ENCODE data around the gene EIF2B4. TPM values are rescaled to one million over a fixed set of nuclear protein-coding genes. Genes with fewer than 3 reads are reported as not detected.

EIF2B4 gene
- total and polyA plus RNA-seq, 2 experiments from 2014 or later = 51.4 to 64.0 TPM

- no peak for TF ChIP-seq ZNF331 (CRISPR knock-in tag; IDR thresholded peaks at IDR 0.05; ENCODE audit: low read depth)
- Histone ChIP-seq H3K4me3 (peak overlapping the region; percentile 71), H3K4me1 (ENCODE audit: insufficient read depth) (peaks cover 49% of the 10 kb centered on the region), H2AFZ (no peak overlapping the region), H3K36me3 (ENCODE audit: insufficient read depth) (no peaks in the 10 kb centered on the region), H3K79me2 (replicated peaks; ENCODE audit: insufficient read depth) (peaks cover 65% of the 10 kb centered on the region), H3F3A (replicated peaks; ENCODE audit: low read depth) (peaks cover 12% of the 10 kb centered on the region), H3K4me2 (peak overlapping the region; percentile 85), H3K9me2 (ENCODE audit: insufficient read depth) (peaks cover 3% of the 10 kb centered on the region), H4K20me1 (replicated peaks; ENCODE audit: insufficient read depth) (peaks cover 25% of the 10 kb centered on the region), H3K27me3 (ENCODE audit: insufficient read depth) (no peaks in the 10 kb centered on the region), H3K27ac (ENCODE audit: low read depth) (peak overlapping the region; percentile 97)
- peak; percentile 75 for DNase-seq (ENCODE audit: low spot score)
- H3K27me3 Mint-ChIP-seq (ENCODE audit: insufficient read depth, low read depth, poor library complexity) = peaks cover 9% of the 10 kb centered on the region
- ATAC-seq = peak; percentile 27
- H3K9me3 Mint-ChIP-seq = peaks cover 12% of the 10 kb centered on the region
- peaks cover 28% of the 10 kb centered on the region for H3K36me3 Mint-ChIP-seq (ENCODE audit: low read depth)
- H3K27ac Mint-ChIP-seq = peak overlapping the region; percentile 99
- H3K4me1 Mint-ChIP-seq = peaks cover 37% of the 10 kb centered on the region
- peak overlapping the region; percentile 96 for H3K4me3 Mint-ChIP-seq
Measured at GRCh38 chr2:27356056-27356381, 14.1 kb downstream of the EIF2B4 start.

GRCh38 chr2:27354597-27354927 lies 15.6 kb downstream of the EIF2B4 start:
- peak overlapping the region; percentile 85 for H3K27ac ChIP-seq (ENCODE audit: low read depth)
- H2AFZ ChIP-seq = no peak overlapping the region
- Mint-ChIP-seq H3K27ac (peak overlapping the region; percentile 46), H3K9me3 (peaks cover 12% of the 10 kb centered on the region), H3K36me3 (ENCODE audit: low read depth) (peaks cover 28% of the 10 kb centered on the region), H3K4me1 (peaks cover 37% of the 10 kb centered on the region), H3K27me3 (ENCODE audit: insufficient read depth, low read depth, poor library complexity) (peaks cover 9% of the 10 kb centered on the region), H3K4me3 (peak overlapping the region; percentile 96; the same call in 2 of the 3 replicates)
- H3K79me2 ChIP-seq (replicated peaks; ENCODE audit: insufficient read depth) = peaks cover 80% of the 10 kb centered on the region
- peak overlapping the region; percentile 71; the same call in 1 of the 2 replicates for H3K4me3 ChIP-seq
- H3K36me3 ChIP-seq (ENCODE audit: insufficient read depth) = peaks cover 3% of the 10 kb centered on the region; the same call in 1 of the 2 replicates
- peaks cover 25% of the 10 kb centered on the region for H4K20me1 ChIP-seq (replicated peaks; ENCODE audit: insufficient read depth)
- no peak for ATAC-seq
- peaks cover 12% of the 10 kb centered on the region for H3F3A ChIP-seq (replicated peaks; ENCODE audit: low read depth)
- H3K4me1 ChIP-seq (ENCODE audit: insufficient read depth) = peaks cover 49% of the 10 kb centered on the region
- no peak for DNase-seq (ENCODE audit: low spot score)
- peak overlapping the region; percentile 85 for H3K4me2 ChIP-seq
- no peaks in the 10 kb centered on the region for H3K27me3 ChIP-seq (ENCODE audit: insufficient read depth)
- H3K9me2 ChIP-seq (ENCODE audit: insufficient read depth) = peaks cover 3% of the 10 kb centered on the region
- TF ChIP-seq CTCF (conservative IDR thresholded peaks at IDR 0.05; ENCODE audit: low read depth in 2 of 2) (no peak), POLR2AphosphoS5 (IDR thresholded peaks at IDR 0.05; ENCODE audit: low read depth) (no peak), REST (IDR thresholded peaks at IDR 0.05; ENCODE audit: unreplicated experiment) (no peak), ZNF331 (CRISPR knock-in tag; IDR thresholded peaks at IDR 0.05; ENCODE audit: low read depth) (no peak), EZH2 (IDR thresholded peaks at IDR 0.05; ENCODE audit: low read depth, unreplicated experiment) (no peak), STAT1 (IDR thresholded peaks at IDR 0.05; ENCODE audit: unreplicated experiment) (no peak), ZNF114 (CRISPR knock-in tag; IDR thresholded peaks at IDR 0.05) (no peak), EZH2phosphoT487 (IDR thresholded peaks at IDR 0.05; ENCODE audit: unreplicated experiment) (no peak)
- TF ChIP-seq, protein P1, sequence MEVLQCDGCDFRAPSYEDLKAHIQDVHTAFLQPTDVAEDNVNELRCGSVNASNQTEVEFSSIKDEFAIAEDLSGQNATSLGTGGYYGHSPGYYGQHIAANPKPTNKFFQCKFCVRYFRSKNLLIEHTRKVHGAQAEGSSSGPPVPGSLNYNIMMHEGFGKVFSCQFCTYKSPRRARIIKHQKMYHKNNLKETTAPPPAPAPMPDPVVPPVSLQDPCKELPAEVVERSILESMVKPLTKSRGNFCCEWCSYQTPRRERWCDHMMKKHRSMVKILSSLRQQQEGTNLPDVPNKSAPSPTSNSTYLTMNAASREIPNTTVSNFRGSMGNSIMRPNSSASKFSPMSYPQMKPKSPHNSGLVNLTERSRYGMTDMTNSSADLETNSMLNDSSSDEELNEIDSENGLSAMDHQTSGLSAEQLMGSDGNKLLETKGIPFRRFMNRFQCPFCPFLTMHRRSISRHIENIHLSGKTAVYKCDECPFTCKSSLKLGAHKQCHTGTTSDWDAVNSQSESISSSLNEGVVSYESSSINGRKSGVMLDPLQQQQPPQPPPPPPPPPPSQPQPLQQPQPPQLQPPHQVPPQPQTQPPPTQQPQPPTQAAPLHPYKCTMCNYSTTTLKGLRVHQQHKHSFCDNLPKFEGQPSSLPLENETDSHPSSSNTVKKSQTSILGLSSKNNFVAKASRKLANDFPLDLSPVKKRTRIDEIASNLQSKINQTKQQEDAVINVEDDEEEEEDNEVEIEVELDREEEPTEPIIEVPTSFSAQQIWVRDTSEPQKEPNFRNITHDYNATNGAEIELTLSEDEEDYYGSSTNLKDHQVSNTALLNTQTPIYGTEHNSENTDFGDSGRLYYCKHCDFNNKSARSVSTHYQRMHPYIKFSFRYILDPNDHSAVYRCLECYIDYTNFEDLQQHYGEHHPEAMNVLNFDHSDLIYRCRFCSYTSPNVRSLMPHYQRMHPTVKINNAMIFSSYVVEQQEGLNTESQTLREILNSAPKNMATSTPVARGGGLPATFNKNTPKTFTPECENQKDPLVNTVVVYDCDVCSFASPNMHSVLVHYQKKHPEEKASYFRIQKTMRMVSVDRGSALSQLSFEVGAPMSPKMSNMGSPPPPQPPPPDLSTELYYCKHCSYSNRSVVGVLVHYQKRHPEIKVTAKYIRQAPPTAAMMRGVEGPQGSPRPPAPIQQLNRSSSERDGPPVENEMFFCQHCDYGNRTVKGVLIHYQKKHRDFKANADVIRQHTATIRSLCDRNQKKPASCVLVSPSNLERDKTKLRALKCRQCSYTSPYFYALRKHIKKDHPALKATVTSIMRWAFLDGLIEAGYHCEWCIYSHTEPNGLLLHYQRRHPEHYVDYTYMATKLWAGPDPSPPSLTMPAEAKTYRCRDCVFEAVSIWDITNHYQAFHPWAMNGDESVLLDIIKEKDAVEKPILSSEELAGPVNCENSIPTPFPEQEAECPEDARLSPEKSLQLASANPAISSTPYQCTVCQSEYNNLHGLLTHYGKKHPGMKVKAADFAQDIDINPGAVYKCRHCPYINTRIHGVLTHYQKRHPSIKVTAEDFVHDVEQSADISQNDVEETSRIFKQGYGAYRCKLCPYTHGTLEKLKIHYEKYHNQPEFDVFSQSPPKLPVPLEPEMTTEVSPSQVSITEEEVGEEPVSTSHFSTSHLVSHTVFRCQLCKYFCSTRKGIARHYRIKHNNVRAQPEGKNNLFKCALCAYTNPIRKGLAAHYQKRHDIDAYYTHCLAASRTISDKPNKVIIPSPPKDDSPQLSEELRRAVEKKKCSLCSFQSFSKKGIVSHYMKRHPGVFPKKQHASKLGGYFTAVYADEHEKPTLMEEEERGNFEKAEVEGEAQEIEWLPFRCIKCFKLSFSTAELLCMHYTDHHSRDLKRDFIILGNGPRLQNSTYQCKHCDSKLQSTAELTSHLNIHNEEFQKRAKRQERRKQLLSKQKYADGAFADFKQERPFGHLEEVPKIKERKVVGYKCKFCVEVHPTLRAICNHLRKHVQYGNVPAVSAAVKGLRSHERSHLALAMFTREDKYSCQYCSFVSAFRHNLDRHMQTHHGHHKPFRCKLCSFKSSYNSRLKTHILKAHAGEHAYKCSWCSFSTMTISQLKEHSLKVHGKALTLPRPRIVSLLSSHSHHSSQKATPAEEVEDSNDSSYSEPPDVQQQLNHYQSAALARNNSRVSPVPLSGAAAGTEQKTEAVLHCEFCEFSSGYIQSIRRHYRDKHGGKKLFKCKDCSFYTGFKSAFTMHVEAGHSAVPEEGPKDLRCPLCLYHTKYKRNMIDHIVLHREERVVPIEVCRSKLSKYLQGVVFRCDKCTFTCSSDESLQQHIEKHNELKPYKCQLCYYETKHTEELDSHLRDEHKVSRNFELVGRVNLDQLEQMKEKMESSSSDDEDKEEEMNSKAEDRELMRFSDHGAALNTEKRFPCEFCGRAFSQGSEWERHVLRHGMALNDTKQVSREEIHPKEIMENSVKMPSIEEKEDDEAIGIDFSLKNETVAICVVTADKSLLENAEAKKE (CRISPR knock-in tag; IDR thresholded peaks at IDR 0.05) = no peak
- TF ChIP-seq, protein P2, sequence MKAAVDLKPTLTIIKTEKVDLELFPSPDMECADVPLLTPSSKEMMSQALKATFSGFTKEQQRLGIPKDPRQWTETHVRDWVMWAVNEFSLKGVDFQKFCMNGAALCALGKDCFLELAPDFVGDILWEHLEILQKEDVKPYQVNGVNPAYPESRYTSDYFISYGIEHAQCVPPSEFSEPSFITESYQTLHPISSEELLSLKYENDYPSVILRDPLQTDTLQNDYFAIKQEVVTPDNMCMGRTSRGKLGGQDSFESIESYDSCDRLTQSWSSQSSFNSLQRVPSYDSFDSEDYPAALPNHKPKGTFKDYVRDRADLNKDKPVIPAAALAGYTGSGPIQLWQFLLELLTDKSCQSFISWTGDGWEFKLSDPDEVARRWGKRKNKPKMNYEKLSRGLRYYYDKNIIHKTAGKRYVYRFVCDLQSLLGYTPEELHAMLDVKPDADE (IDR thresholded peaks at IDR 0.05) = no peak

All from GM23338 (cell line).